HepG2 (cell line): ENCODE measurements around the gene LRRTM2. TPM values are rescaled to one million over a fixed set of nuclear protein-coding genes. Genes with fewer than 3 reads are reported as not detected.

Experiments
- ATAC-seq: fragments of 200-7000 bp; cut with Tn5 transposase; 3 replicates; pipeline ENCODE4 v1.9.1; 2020; ENCODE audit warnings: mild to moderate bottlenecking, moderate library complexity
- BruUV-seq: library from RNA; stranded (reverse); fragments of 400-500 nt; replicated peaks from 2 replicates; lab custom pipeline; 2021; lab: Mats Ljungman, UMichigan
- CTCF ChIA-PET: fragments of 300-600 bp; formaldehyde crosslinking; extraction: SDS; loops from one replicate; lab custom pipeline; 2021; ENCODE audit warnings: low total read pairs, inconsistent platforms, low intra/inter-chr PET ratio; lab: Yijun Ruan, JAX
- POLR2A ChIA-PET: fragments of 350-600 bp; sonication (Branson Sonifier 250); formaldehyde crosslinking; loops from one replicate; lab custom pipeline; 2020; ENCODE audit warnings: antibody characterized with exemption, inconsistent platforms; lab: Yijun Ruan, JAX
- DNase-seq: peaks from one replicate; pipeline ENCODE4 v3.0.0-alpha.2; 2015; ENCODE audit warnings: low spot score
- FAIRE-seq: peaks from 3 replicates; lab custom pipeline; 2011; peaks lifted over from hg19 to GRCh38; lab: Jason Lieb, UNC
- H2AFZ ChIP-seq: one replicate; pipeline ENCODE4 v1.6.1; 2011; ENCODE audit warnings: low read length, inconsistent platforms
- H3K27ac ChIP-seq: fragments of 300-600 bp; 3 replicates; pipeline ENCODE4 v1.8.0; 2011; ENCODE audit warnings: mixed run types, mild to moderate bottlenecking, mixed read lengths, low read length, inconsistent platforms; ENCODE audit not compliant: insufficient read depth; ENCODE audit errors: extremely low read length
- H3K27me3 ChIP-seq, 2 experiments: fragments of 200-600 bp in 1 of 2; 2 replicates in 1 of 2; 3 replicates in 1 of 2; pipeline versions ENCODE4 v1.6.0 to v1.8.0; 2011; ENCODE audit warnings: low read length in 2 of 2, mild to moderate bottlenecking in 2 of 2, moderate library complexity in 2 of 2, inconsistent platforms in 1 of 2; ENCODE audit not compliant: insufficient read depth in 2 of 2, control insufficient read depth in 1 of 2
- H3K36me3 ChIP-seq, 2 experiments: fragments of 200-600 bp in 1 of 2; replicated peaks in 1 of 2; 2 replicates in 1 of 2; 3 replicates in 1 of 2; pipeline versions ENCODE4 v1.5.1 to v1.8.0; 2011; ENCODE audit warnings: low read length in 2 of 2, inconsistent platforms in 1 of 2; ENCODE audit not compliant: insufficient read depth in 2 of 2, control insufficient read depth in 1 of 2
- H3K4me1 ChIP-seq: 2 replicates; pipeline ENCODE4 v1.5.1; 2012; ENCODE audit warnings: low read length, inconsistent platforms; ENCODE audit not compliant: insufficient read depth
- H3K4me2 ChIP-seq: 2 replicates; pipeline ENCODE4 v1.6.0; 2011; ENCODE audit warnings: low read depth, low read length, inconsistent platforms
- H3K4me3 ChIP-seq, 3 experiments: fragments of 200-600 bp in 1 of 3; sonication (generic), shearing (Covaris generic) in 1 of 3; replicated peaks in 1 of 3; 2 replicates each; pipeline ENCODE4 v1.5.1; 2011 to 2016; ENCODE audit warnings: low read length in 3 of 3, inconsistent platforms in 2 of 3, low read depth in 2 of 3, mild to moderate bottlenecking in 2 of 3, control low read depth in 1 of 3, mixed read lengths in 1 of 3; ENCODE audit not compliant: insufficient read depth in 1 of 3
- H3K79me2 ChIP-seq: one replicate; pipeline ENCODE4 v1.6.1; 2011; ENCODE audit warnings: low read length, inconsistent platforms; ENCODE audit not compliant: insufficient read depth
- H3K9ac ChIP-seq: 2 replicates; pipeline ENCODE4 v1.6.0; 2011; ENCODE audit warnings: mild to moderate bottlenecking, low read depth, low read length, inconsistent platforms; ENCODE audit not compliant: insufficient read depth
- H3K9me3 ChIP-seq: 2 replicates; pipeline ENCODE4 v1.5.1; 2012; ENCODE audit warnings: mild to moderate bottlenecking, low read length
- H4K20me1 ChIP-seq: 2 replicates; pipeline ENCODE4 v1.6.0; 2011; ENCODE audit warnings: inconsistent platforms, mild to moderate bottlenecking, low read length, moderate library complexity; ENCODE audit not compliant: insufficient read depth
- GATAD1 ChIP-seq: IDR thresholded peaks from 2 replicates; pipeline ENCODE4 v1.6.1; 2016; ENCODE audit warnings: missing genetic modification reagents, missing compliant biosample characterization
- GATAD2A ChIP-seq: IDR thresholded peaks from 2 replicates; pipeline ENCODE4 v1.6.1; 2016
- HHEX ChIP-seq: IDR thresholded peaks from 2 replicates; pipeline ENCODE4 v1.6.1; 2016; ENCODE audit warnings: control low read depth
- KDM5B ChIP-seq: sonication (generic); formaldehyde crosslinking; IDR thresholded peaks from 2 replicates; pipeline ENCODE4 v1.4.0; 2020; ENCODE audit warnings: missing genetic modification reagents, mild to moderate bottlenecking, borderline replicate concordance
- KLF12 ChIP-seq: sonication (generic); formaldehyde crosslinking; IDR thresholded peaks from 2 replicates; pipeline ENCODE4 v1.4.0; 2020; ENCODE audit warnings: missing genetic modification reagents, borderline replicate concordance
- KLF13 ChIP-seq: sonication (generic); formaldehyde crosslinking; IDR thresholded peaks from 2 replicates; pipeline ENCODE4 v1.4.0; 2020; ENCODE audit warnings: mild to moderate bottlenecking, missing genetic modification reagents
- MED8 ChIP-seq: sonication (generic); formaldehyde crosslinking; IDR thresholded peaks from 2 replicates; pipeline ENCODE4 v1.8.1; 2023; ENCODE audit warnings: mild to moderate bottlenecking, missing genetic modification reagents; ENCODE audit not compliant: insufficient replicate concordance
- NFIC ChIP-seq: IDR thresholded peaks from 2 replicates; pipeline ENCODE4 v1.6.1; 2012; ENCODE audit warnings: mild to moderate bottlenecking, low read length, inconsistent platforms
- POLR2AphosphoS5 ChIP-seq: IDR thresholded peaks from 2 replicates; pipeline ENCODE4 v1.6.1; 2012; ENCODE audit warnings: low read depth, low read length
- RXRA ChIP-seq: sonication (generic); formaldehyde crosslinking; IDR thresholded peaks from 2 replicates; pipeline ENCODE4 v1.5.1; 2020; ENCODE audit warnings: missing genetic modification reagents
- SIX1 ChIP-seq: sonication (generic); formaldehyde crosslinking; IDR thresholded peaks from 2 replicates; pipeline ENCODE4 v1.4.0; 2020; ENCODE audit warnings: missing genetic modification reagents, borderline replicate concordance
- ZBTB46 ChIP-seq: sonication (generic); formaldehyde crosslinking; IDR thresholded peaks from 2 replicates; pipeline ENCODE4 v1.4.0; 2020; ENCODE audit warnings: mild to moderate bottlenecking, missing genetic modification reagents, borderline replicate concordance
- ZMYM3 ChIP-seq: sonication (generic); formaldehyde crosslinking; IDR thresholded peaks from 2 replicates; pipeline ENCODE4 v1.5.1; 2020; ENCODE audit warnings: mild to moderate bottlenecking, missing genetic modification reagents
- ZNF17 ChIP-seq: sonication (generic); formaldehyde crosslinking; IDR thresholded peaks from 2 replicates; pipeline ENCODE4 v1.5.0; 2020; ENCODE audit warnings: mild to moderate bottlenecking, missing genetic modification reagents
- ZNF205 ChIP-seq: IDR thresholded peaks from 2 replicates; pipeline ENCODE4 v1.6.1; 2018; ENCODE audit warnings: missing biosample characterization, missing genetic modification reagents
- ZNF225 ChIP-seq: sonication (generic); formaldehyde crosslinking; IDR thresholded peaks from 2 replicates; pipeline ENCODE4 v1.4.0; 2020; ENCODE audit warnings: mild to moderate bottlenecking, missing genetic modification reagents
- ZNF44 ChIP-seq: sonication (generic); formaldehyde crosslinking; IDR thresholded peaks from 2 replicates; pipeline ENCODE4 v1.5.1; 2020; ENCODE audit warnings: mild to moderate bottlenecking, missing genetic modification reagents
- ZNF709 ChIP-seq: sonication (generic); formaldehyde crosslinking; IDR thresholded peaks from 2 replicates; pipeline ENCODE4 v1.5.0; 2020; ENCODE audit warnings: mild to moderate bottlenecking, missing genetic modification reagents
- ZNF768 ChIP-seq: sonication (generic); formaldehyde crosslinking; IDR thresholded peaks from 2 replicates; pipeline ENCODE4 v1.4.0; 2020; ENCODE audit warnings: missing genetic modification reagents
- ZNF782 ChIP-seq: sonication (generic); formaldehyde crosslinking; IDR thresholded peaks from 2 replicates; pipeline ENCODE4 v1.4.0; 2020; ENCODE audit warnings: missing genetic modification reagents, mild to moderate bottlenecking, borderline replicate concordance
- WGBS: methylation state at CpG from one replicate; pipeline ENCODE4 v1.1.6; 2017; ENCODE audit warnings: low lambda C conversion rate; 5-methylcytosine and 5-hydroxymethylcytosine counted together
- in situ Hi-C: cut with HindIII; loops from 2 replicates; pipeline ENCODE4 v1.10.0; 2017; ENCODE audit warnings: low pct_unique_long_range_greater_than_20kb; ENCODE audit not compliant: extremely low pct_ligation_motif_present
- intact Hi-C: fragments of 100-400 bp; cut with micrococcal nuclease; formaldehyde crosslinking; loops from one replicate; pipeline ENCODE4 v1.10.0; 2022; ENCODE audit not compliant: unreplicated experiment
- polyA plus RNA-seq, 8 experiments: library from polyadenylated mRNA; depleted of rRNA in 3 of 8; stranded (reverse) in 7 of 8; unstranded in 1 of 8; fragments of >200 nt; fragmentation: Illumina TruSeq in 4 of 8; extraction: Trizol in 4 of 8; gene quantifications; 2 replicates each; pipeline versions ENCODE4 v1.2.1 to v1.2.3, GENCODE V29; 2011 to 2016; ENCODE audit warnings: low read depth in 4 of 8, missing spikeins in 1 of 8, mixed read lengths in 1 of 8; ENCODE audit not compliant: insufficient read depth in 1 of 8
- total RNA-seq, 5 experiments: library from RNA; depleted of rRNA; stranded (reverse); fragments of >200 nt; fragmentation: Illumina TruSeq; extraction: Trizol; gene quantifications; 2 replicates each; pipeline ENCODE4 v1.2.3, GENCODE V29; 2016; ENCODE audit warnings: low read depth in 1 of 5
- TF ChIP-seq, protein P1 (sequence below): sonication (generic); formaldehyde crosslinking; IDR thresholded peaks from 2 replicates; pipeline ENCODE4 v1.4.0; 2020; ENCODE audit warnings: missing genetic modification reagents, low read depth, mild to moderate bottlenecking, borderline replicate concordance

Gene LRRTM2
- total and polyA plus RNA-seq, 2 of the 13 experiments (the other 11 are each of a cell fraction or from before 2014, with no cell fraction given): not detected

DNA sequence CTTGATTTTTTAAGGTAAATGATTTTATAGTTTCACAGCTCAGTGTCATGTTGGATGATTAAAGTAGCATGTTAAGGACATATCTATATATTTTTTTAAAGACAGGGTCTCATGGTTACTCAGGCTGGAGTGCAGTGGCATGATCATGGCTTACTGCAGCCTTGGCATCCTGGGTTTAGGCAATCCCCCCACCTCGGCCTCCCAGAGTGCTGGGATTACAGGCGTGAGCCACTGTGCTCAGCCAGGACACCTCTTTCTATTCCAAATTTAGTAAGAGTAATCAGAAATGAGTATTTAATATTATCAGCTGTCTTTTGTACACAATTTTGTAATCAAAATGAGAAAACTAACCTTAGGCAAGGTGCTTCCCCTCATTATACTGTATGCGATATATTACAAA lies 38.6 kb upstream of the LRRTM2 start:
- Histone ChIP-seq H3K9me3 (no peaks in the 10 kb centered on the region), H3K4me1 (no peaks in the 10 kb centered on the region), H4K20me1 (no peaks in the 10 kb centered on the region), H3K27me3 (no peaks in the 10 kb centered on the region; a peak in 1 of 5 replicates), H3K9ac (no peak overlapping the region), H3K36me3 (peaks cover 4 to 44% of the 10 kb centered on the region in 2 experiments), H3K27ac (no peak overlapping the region), H3K79me2 (no peaks in the 10 kb centered on the region), H2AFZ (no peak overlapping the region), H3K4me2 (no peak overlapping the region), H3K4me3 (no peak overlapping the region)
- ChIA-PET POLR2A (no interaction called here), CTCF (no interaction called here)
- intact Hi-C loops (no loop called here), in situ Hi-C loops (no loop called here)
- BruUV-seq: no TSS peak
- no peak for DNase-seq
- ATAC-seq: no peak
- TF ChIP-seq SIX1 (no peak), ZMYM3 (CRISPR knock-in tag) (no peak), NFIC (no peak), HHEX (no peak), ZNF17 (no peak), MED8 (CRISPR knock-in tag) (no peak), KLF12 (CRISPR knock-in tag) (no peak), ZNF44 (CRISPR knock-in tag) (no peak)
- FAIRE-seq: no peak
- WGBS: 100% methylated on average over 3 of the region's 3 CpGs

- no peak for FAIRE-seq
- Histone ChIP-seq H2AFZ (no peak overlapping the region), H3K9ac (no peak overlapping the region), H3K4me2 (no peak overlapping the region), H3K4me1 (no peaks in the 10 kb centered on the region), H3K27ac (no peak overlapping the region), H3K79me2 (no peaks in the 10 kb centered on the region), H3K4me3 (no peak overlapping the region), H3K9me3 (no peaks in the 10 kb centered on the region), H3K36me3 (peaks cover 4 to 54% of the 10 kb centered on the region in 2 experiments; a peak in 3 of 5 replicates), H3K27me3 (no peaks in the 10 kb centered on the region; a peak in 1 of 5 replicates), H4K20me1 (no peaks in the 10 kb centered on the region)
- CTCF ChIA-PET: no interaction called here
- TF ChIP-seq GATAD1 (no peak), KDM5B (CRISPR knock-in tag) (no peak), ZNF205 (CRISPR knock-in tag) (no peak), ZNF768 (CRISPR knock-in tag) (no peak), RXRA (no peak), ZNF709 (no peak), KLF12 (CRISPR knock-in tag) (no peak), ZBTB46 (CRISPR knock-in tag) (no peak), POLR2AphosphoS5 (no peak), GATAD2A (no peak), ZNF782 (no peak), KLF13 (CRISPR knock-in tag) (no peak), ZNF225 (no peak)
- TF ChIP-seq, protein P1, sequence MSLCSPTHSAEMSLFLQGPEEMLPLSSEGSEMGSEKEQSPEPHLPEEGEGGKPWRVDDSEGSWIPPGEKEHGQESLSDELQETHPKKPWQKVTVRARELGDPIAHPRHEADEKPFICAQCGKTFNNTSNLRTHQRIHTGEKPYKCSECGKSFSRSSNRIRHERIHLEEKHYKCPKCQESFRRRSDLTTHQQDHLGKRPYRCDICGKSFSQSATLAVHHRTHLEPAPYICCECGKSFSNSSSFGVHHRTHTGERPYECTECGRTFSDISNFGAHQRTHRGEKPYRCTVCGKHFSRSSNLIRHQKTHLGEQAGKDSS: no peak
- 93% methylated on average over 4 of the region's 4 CpGs for WGBS
- intact Hi-C loops: no loop called here
- no peak for ATAC-seq
- BruUV-seq: no TSS peak
- in situ Hi-C loops: no loop called here
- DNase-seq: no peak
- POLR2A ChIA-PET: no interaction called here
Measured at GRCh38 chr5:138912093-138912492, 37.0 kb upstream of the LRRTM2 start.
